Heart left ventricle (tissue), 13 donors: ENCODE measurements around the gene BOD1.

Experiments
- CTCF ChIP-seq, 12 donors: fragments of 200-600 bp; sonication (generic) in 4 of 12; IDR thresholded peaks; one replicate each; pipeline versions ENCODE4 v1.5.0 to v1.8.0; 2018 to 2022; ENCODE audit warnings: antibody characterized with exemption in 12 of 12, mild to moderate bottlenecking in 5 of 12
- POLR2A ChIP-seq, 2 donors: fragments of 450-650 bp; IDR thresholded peaks; one replicate each; pipeline ENCODE4 v1.6.1; 2017; ENCODE audit warnings: antibody characterized with exemption in 2 of 2, mild to moderate bottlenecking in 2 of 2, moderate library complexity in 2 of 2
- donor health status: ischemic (EF 13 %, LVEDD 7.1; RV severe dilation, severe dysfunction).
- donor health status: DM: no; HTN: yes; CAD: no.
- donor health status: DM: no; HTN: no; CAD: no.
- donor health status: ischemic (EF 25% LVEDD 6.9; RV normal size, moderate dysfunction).
- donor health status: ischemic (EF 25% LVEDD 5.7; RV mildly dilated, moderate dysfunction).
- donor health status: ischemic (EF 35%, LVEDD 5.7; RV mildly dilated, moderate dysfunction).
- donor health status: nonischemic (EF 11% LVEDD 7.7; RV severe dilation, severe dysfunction).
- donor health status: DM: yes; HTN: yes; CAD: no.
- donor health status: PGD.
- donor health status: ischemic (EF 29% LVEDD 5.4; RV normal size, mild dysfunction).
- donor health status: nonischemic (EF 23%, LVEDD 6.1; RV moderate dilation, normal function).

- TF ChIP-seq CTCF (IDR thresholded peaks at IDR 0.05) (no peak), POLR2A (IDR thresholded peaks at IDR 0.05) (no peak)
Measured at GRCh38 chr5:173622183-173623047, 6.0 kb upstream of the BOD1 start.
